Measurements from ENCODE around the gene PILRA.

- TF ChIP-seq CTCF (IDR thresholded peaks at IDR 0.05) (no peak), POLR2AphosphoS5 (IDR thresholded peaks at IDR 0.05) (no peak)
These were observed 23.2 kb downstream of the PILRA start for GRCh38 chr7:100396421-100396982.

All from stomach (tissue), 4 donors.